B cell (primary cell): ENCODE measurements around the gene NEO1.
"Not testable (repeated sequence)": the region's sequence is repeated elsewhere in the genome, so short reads cannot be mapped to it uniquely, and the experiment has no call there.

Experiments used
- CTCF ChIP-seq: fragments of 200-600 bp; IDR thresholded peaks from one replicate; pipeline ENCODE4 v1.8.0; 2022; ENCODE audit warnings: antibody characterized with exemption, mild to moderate bottlenecking
- EZH2 ChIP-seq: IDR thresholded peaks from 2 replicates; pipeline ENCODE4 v1.6.1; 2012; ENCODE audit warnings: borderline replicate concordance, low read depth, mild to moderate bottlenecking, moderate library complexity, low read length; ENCODE audit not compliant: insufficient read depth, poor library complexity, severe bottlenecking

- not testable (repeated sequence) for TF ChIP-seq CTCF, EZH2
Measured at GRCh38 chr15:73166711-73167110, 114.4 kb downstream of the NEO1 start.
